Measurements from ENCODE around the gene ELP4. TPM values are rescaled to one million over a fixed set of nuclear protein-coding genes. Genes with fewer than 3 reads are reported as not detected.

The ELP4 gene
- total and polyA plus RNA-seq, 2 experiments from 2014 or later = 16.6 to 28.7 TPM

DNA sequence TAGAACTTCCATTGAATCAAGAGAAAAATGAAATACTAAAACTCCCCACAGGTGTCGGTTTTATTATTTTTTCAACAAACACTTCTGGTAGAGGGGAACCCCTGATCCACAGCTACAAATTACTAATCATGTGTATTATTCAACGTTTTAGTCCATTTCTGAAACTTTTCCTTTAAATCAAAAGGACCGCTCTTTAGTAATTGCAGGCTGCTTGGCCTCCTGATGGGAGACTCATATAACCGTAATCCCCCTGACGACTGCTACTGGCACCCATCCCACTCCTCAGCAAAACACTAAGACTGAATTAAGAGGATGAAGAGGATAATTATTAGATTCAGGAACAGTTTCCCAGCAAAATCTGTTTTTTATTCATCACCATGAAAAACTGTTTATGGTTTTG is 255.2 kb downstream of the ELP4 start:
- H3K27me3 ChIP-seq = peaks cover 99% of the 10 kb centered on the region
- DNase-seq (ENCODE audit: low read depth in 1 of 2, low spot score in 1 of 2) = no peak
- H3K9me3 ChIP-seq (ENCODE audit: low read depth) = no peaks in the 10 kb centered on the region
- H3K36me3 ChIP-seq = no peaks in the 10 kb centered on the region
- TF ChIP-seq, protein P1, sequence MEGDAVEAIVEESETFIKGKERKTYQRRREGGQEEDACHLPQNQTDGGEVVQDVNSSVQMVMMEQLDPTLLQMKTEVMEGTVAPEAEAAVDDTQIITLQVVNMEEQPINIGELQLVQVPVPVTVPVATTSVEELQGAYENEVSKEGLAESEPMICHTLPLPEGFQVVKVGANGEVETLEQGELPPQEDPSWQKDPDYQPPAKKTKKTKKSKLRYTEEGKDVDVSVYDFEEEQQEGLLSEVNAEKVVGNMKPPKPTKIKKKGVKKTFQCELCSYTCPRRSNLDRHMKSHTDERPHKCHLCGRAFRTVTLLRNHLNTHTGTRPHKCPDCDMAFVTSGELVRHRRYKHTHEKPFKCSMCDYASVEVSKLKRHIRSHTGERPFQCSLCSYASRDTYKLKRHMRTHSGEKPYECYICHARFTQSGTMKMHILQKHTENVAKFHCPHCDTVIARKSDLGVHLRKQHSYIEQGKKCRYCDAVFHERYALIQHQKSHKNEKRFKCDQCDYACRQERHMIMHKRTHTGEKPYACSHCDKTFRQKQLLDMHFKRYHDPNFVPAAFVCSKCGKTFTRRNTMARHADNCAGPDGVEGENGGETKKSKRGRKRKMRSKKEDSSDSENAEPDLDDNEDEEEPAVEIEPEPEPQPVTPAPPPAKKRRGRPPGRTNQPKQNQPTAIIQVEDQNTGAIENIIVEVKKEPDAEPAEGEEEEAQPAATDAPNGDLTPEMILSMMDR (IDR thresholded peaks at IDR 0.05; ENCODE audit: low read depth, low read length) = no peak
- H3K4me3 ChIP-seq = no peak overlapping the region
- H3K4me1 ChIP-seq (ENCODE audit: low read depth) = no peaks in the 10 kb centered on the region
- no peak overlapping the region for H3K27ac ChIP-seq

GRCh38 chr11:31767066-31767465 is 257.5 kb downstream of the ELP4 start:
- H3K27ac ChIP-seq = no peak overlapping the region
- TF ChIP-seq, protein P1 (IDR thresholded peaks at IDR 0.05; ENCODE audit: low read depth, low read length) = no peak
- H3K4me1 ChIP-seq (ENCODE audit: low read depth) = no peaks in the 10 kb centered on the region
- DNase-seq (ENCODE audit: low read depth in 1 of 2, low spot score in 1 of 2) = no peak
- peaks cover 99% of the 10 kb centered on the region for H3K27me3 ChIP-seq
- H3K4me3 ChIP-seq = no peak overlapping the region
- H3K9me3 ChIP-seq (ENCODE audit: low read depth) = no peaks in the 10 kb centered on the region
- H3K36me3 ChIP-seq = no peaks in the 10 kb centered on the region

DNA sequence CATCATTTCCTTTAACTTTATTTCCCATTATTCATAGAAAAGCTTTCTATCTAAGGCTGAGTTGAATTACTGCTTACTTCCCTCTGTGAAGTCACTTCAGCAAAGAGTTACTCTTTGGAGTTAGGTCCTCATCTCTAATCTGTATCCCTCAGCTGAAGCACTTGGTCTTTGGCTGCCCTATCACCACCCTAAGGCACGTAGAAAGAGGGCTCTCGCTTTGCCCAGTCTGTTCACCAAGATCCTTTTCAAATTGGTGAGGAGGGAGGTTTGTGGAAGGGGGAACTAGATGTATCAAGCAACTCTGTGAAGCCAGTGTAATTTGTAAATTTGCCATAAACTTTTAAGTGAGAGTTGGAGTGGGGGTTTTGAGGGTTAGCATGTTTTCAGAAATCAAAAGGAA is 258.1 kb downstream of the ELP4 start:
- no peak overlapping the region for H3K4me3 ChIP-seq
- H3K27ac ChIP-seq = no peak overlapping the region
- TF ChIP-seq, protein P1 (IDR thresholded peaks at IDR 0.05; ENCODE audit: low read depth, low read length) = no peak

GRCh38 chr11:31768749-31769640 is 259.4 kb downstream of the ELP4 start:
- H3K4me3 ChIP-seq = no peak overlapping the region
- TF ChIP-seq, protein P1 (IDR thresholded peaks at IDR 0.05; ENCODE audit: low read depth, low read length) = no peak
- H3K4me1 ChIP-seq (ENCODE audit: low read depth) = no peaks in the 10 kb centered on the region
- no peaks in the 10 kb centered on the region for H3K9me3 ChIP-seq (ENCODE audit: low read depth)
- H3K36me3 ChIP-seq = no peaks in the 10 kb centered on the region
- DNase-seq (ENCODE audit: low read depth in 1 of 2, low spot score in 1 of 2) = no peak
- peaks cover 99% of the 10 kb centered on the region for H3K27me3 ChIP-seq
- no peak overlapping the region for H3K27ac ChIP-seq

More for the DNA sequence above, 258.1 kb downstream of the ELP4 start:
- H3K36me3 ChIP-seq = no peaks in the 10 kb centered on the region
- H3K9me3 ChIP-seq (ENCODE audit: low read depth) = no peaks in the 10 kb centered on the region
- H3K27me3 ChIP-seq = peaks cover 99% of the 10 kb centered on the region
- no peak for DNase-seq (ENCODE audit: low read depth in 1 of 2, low spot score in 1 of 2)
- no peaks in the 10 kb centered on the region for H3K4me1 ChIP-seq (ENCODE audit: low read depth)

- TF ChIP-seq, protein P1 (IDR thresholded peaks at IDR 0.05; ENCODE audit: low read depth, low read length) = no peak
- no peaks in the 10 kb centered on the region for H3K9me3 ChIP-seq (ENCODE audit: low read depth)
- peaks cover 99% of the 10 kb centered on the region for H3K27me3 ChIP-seq
- H3K4me1 ChIP-seq (ENCODE audit: low read depth) = no peaks in the 10 kb centered on the region
- H3K36me3 ChIP-seq = no peaks in the 10 kb centered on the region
- H3K27ac ChIP-seq = no peak overlapping the region
- no peak overlapping the region for H3K4me3 ChIP-seq
- DNase-seq (ENCODE audit: low read depth in 1 of 2, low spot score in 1 of 2) = no peak
Observed at GRCh38 chr11:31770011-31770700, 260.6 kb downstream of the ELP4 start.

All from cardiac muscle cell (in vitro differentiated cells and primary cell).